DMS153 treated with DMSO at 0.1 percent for 48 hours (cell line): ENCODE results near the gene CREBBP.
"Not testable (repeated sequence)": the region's sequence is repeated elsewhere in the genome, so short reads cannot be mapped to it uniquely, and the experiment has no call there.

Source experiments
- DNase-seq: peaks from one replicate; lab custom pipeline; 2025; ENCODE audit not compliant: unreplicated experiment; lab: John Stamatoyannopoulos, UW

Gene CREBBP

GRCh38 chr16:3717235-3718018, 163.1 kb downstream of the CREBBP start, which contains the start of gene TRAP1:
Gene TRAP1, minus strand, starts transcription at chr16:3717524. Its CDS starts 16 bp downstream, at chr16:3717508.
- peak; percentile 32 for DNase-seq

- no peak for DNase-seq
Observed at GRCh38 chr16:3716831-3717234, 163.7 kb downstream of the CREBBP start.

DNA sequence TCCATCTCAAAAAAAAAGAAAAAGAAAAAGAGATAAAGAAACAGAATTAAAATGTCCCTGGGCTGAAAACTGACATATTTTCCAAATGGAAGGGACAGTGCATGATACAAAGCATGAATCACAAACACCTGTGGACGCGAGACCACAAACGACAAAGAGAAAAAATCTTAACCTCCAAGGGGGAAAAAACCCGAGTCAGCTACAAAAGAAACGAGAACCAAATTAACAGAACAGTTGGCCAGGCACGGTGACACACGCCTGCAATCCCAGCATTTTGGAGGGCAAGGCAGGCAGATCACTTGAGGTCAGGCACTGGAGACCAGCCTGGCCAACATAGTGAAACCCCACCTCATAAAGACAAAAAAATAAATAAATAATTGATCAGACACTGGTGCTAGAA, 165.1 kb downstream of the CREBBP start:
- no peak for DNase-seq

DNA sequence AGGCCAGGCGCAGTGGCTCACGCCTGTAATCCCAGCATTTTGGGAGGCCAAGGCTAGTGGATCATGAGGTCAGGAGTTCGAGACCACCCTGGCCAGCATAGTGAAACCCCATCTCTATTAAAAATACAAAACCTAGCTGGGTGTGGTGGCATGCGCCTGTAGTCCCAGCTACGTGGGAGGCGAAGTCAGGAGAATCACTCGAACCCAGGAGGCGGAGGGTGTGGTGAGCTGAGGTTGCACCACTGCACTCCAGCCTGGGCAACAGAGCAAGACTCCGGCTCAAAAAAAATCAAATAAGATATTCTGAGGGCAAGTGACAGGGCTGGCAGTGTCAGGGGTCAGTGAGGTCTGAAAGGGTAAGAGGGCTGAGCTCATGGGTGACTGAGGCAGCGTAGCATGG, 166.1 kb downstream of the CREBBP start:
- DNase-seq, result not testable (repeated sequence)

DNA sequence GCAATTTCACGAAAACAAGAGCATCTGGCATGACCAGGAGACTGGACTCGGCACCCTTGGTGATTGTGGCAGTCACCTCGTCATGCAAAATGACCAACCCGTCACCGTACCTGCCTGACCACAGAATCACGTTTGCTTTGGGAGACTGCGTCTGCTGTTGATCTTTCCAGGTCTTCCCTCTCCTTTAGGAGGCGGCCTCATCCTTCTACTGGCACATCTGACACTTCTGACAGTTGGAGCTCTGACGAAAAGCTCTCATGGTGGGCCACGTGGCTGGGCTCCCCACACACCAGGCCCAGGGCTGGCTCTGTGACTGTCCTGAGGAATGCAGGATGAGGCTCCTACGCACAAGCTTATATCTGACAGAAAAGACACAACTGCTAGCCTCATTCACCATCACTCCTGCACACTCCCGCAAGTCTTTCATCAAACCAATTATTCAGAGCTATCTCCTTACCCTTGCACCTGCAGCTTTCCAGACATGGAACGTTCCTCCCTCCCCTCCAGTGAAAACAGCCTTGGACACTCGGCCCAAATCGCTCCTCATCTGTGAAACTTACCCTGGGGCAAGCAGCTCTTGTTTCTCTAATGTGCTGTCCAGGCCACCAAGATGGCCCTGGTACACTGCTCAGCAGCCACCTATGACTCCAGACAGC, 166.8 kb downstream of the CREBBP start:
- no peak for DNase-seq

DNA sequence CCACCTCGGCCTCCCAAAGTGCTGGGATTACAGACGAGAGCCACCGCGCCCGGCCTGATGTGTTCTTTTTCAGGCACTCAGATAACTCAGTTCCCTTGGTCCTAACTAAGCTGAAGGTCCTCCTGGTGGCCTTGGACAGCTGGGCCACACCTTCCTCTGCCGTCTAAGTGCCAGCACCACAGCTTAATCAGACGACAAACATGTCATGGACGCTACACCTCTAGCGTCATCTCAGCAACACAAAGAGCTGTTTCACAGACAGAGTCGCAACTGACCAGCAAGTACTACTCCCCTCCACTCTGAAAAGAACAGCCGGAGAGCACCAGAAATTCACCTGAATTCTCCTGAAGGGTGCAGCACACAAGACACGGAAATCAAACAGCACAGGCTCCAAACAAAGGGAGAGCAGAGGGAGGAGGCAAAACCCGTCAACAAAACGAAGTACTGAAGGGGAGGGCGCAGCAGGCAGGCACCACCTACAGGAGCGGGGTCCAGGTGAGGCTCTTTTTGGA, 167.6 kb downstream of the CREBBP start:
- no peak for DNase-seq

DNA sequence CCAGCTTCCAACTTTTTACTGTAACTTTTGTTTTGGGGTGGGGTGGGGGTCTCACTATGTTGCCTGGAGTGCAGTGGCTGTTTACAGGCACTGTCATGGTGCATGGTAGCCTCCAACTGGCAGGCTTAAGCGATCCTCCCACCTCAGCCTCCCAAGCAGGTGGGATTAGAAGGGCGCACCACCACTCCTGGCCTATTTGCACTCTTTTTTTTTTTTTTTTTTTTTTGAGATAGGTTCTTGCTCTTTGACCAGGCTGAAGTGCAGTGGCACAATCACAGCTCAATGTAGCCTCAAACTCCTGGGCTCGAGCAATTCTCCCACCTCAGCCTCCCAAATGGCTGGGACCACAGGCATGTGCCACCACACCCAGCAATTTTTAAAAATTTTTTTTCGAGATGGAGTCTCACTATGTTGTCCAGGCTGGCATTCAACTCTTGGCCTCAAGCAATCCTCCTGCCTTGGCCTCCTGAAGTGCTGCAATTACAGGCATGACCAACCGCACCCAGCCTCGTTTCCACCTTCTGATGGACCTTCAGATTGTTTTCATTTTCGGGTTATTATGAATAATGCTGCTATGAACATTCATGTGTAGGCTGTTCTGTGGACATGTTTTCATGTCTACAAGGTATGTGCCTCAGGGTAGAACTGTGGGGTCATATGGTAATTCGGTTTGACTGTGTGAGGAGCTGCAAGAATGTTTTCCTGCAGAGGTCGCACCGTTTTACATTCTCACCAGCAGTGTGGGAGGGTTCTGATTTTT, 174.1 kb downstream of the CREBBP start:
- DNase-seq, result no peak

GRCh38 chr16:3702082-3702481, 178.4 kb downstream of the CREBBP start:
- no peak for DNase-seq

DNA sequence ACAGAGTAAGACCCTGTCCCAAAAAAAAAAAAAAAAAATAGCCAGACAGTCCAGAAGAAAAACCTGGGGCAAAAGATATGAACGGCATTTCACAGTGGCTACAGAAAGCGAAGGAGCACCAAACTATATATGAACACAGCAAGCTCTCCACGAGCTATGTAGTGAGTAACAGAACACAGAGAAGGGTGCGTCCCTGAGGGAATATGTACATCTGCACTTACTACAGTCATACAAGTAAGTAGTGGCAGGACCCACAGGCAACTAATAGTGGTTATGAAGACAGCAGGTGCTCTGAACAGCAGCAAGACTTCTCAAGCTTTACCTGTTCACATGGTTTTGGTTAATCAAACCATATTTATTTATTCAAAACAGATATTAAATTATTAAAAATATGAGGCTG, 179.0 kb downstream of the CREBBP start:
- DNase-seq, result no peak

DNA sequence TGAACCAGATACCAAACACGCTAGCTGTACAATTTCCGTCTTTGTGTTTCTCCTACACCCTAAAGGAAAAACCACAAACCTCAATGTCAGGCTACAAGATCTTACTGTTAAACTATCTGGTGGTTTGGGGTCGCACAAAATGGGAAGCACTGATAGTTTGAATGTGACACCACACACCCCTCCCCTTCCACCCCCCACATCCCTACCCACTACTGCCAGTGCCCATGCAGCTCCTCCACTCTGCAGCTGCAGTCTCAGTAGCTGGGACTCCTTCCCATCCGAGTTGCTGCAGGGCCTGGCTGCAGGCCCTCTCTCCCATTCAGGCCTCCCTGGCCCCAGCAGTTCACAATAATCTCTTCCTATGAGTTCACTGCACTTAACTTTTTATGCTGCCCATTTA, 181.6 kb downstream of the CREBBP start:
- no peak for DNase-seq

- no peak for DNase-seq
Observed at GRCh38 chr16:3696425-3697218, 183.9 kb downstream of the CREBBP start.

- DNase-seq, result no peak
Observed at GRCh38 chr16:3695610-3696369, 184.7 kb downstream of the CREBBP start.

DNA sequence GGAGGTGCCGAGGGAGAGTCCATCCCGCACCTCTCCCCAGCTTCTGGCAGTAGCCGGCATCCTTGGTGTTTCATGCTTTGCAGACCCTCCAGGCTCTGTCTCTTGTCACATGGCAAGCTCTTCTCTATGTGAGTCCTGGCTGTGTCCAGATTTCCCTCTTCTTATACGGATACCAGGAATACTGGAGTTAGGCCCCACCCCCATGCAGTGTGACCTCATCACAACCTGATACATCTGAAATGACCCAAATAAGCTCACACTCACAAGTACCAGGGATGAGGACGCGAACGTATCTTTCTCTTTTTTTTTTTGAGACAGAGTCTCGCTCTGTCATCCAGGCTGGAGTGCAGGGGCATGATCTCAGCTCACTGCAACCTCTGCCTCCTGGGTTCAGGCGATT, 186.5 kb downstream of the CREBBP start:
- DNase-seq, result no peak

- DNase-seq, result no peak
Observed at GRCh38 chr16:3691761-3692160, 188.8 kb downstream of the CREBBP start.

- DNase-seq, result no peak
Observed at GRCh38 chr16:3690980-3691720, 189.4 kb downstream of the CREBBP start.

GRCh38 chr16:3690470-3690928, 190.0 kb downstream of the CREBBP start:
- DNase-seq, result peak; percentile 43

DNA sequence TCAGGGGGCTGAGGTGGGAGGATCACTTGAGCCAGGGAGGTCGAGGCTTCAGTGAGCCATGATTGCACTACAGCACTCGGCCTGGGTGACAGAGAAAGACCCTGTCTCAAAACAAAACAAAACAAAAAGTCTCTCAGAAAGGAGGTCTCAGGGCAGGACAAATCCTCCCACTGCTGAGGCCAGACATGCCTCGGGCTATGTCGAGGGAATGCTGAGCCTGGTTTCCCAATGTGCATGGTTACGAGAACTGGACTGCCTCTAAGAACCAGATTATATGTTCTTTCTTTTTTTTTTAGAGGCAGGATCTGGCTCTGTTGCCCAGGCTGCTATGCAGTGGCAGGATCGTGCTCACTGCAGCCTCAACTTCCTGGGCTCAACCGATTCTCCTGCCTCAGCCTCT, 190.8 kb downstream of the CREBBP start:
- no peak for DNase-seq

DNA sequence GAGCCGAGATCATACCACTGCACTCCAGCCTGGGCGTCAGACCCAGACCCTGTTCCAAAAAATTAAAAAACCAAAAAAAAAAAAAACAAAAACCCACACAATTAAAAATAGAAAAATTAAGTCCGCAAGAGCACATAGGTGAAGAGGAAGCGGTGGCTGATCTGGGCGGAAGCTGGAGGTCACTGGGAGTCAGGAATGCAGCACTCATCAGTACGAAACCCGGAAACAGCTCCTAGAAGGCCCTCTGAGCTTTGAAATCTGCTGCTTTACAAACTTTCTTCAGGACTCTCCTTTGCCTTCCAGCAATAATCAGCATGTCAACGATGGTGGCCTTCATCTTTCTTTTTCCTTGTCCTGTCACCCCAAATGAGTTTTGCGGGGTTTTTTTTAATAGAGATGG, 192.7 kb downstream of the CREBBP start:
- no peak for DNase-seq

- DNase-seq, result no peak
Observed at GRCh38 chr16:3687021-3687420, 193.5 kb downstream of the CREBBP start.
